Spleen (tissue), 7 donors: ENCODE measurements around the gene TSPAN9.

Experiments used
- POLR2A ChIP-seq, 3 donors: fragments of 450-650 bp; IDR thresholded peaks; one replicate each; pipeline ENCODE4 v1.5.1; 2017; ENCODE audit warnings: antibody characterized with exemption in 3 of 3, mild to moderate bottlenecking in 1 of 3
- TF ChIP-seq, protein P1 (sequence below), 11 experiments: fragments of 200-600 bp in 7 of 11; fragments of 450-650 bp in 4 of 11; sonication (generic) in 4 of 11; IDR thresholded peaks in 8 of 11; conservative IDR thresholded peaks in 3 of 11; 1 replicate in 7 of 11; 2 replicates in 4 of 11; pipeline versions ENCODE4 v1.4.0 to v1.8.0; 2016 to 2021; ENCODE audit warnings: antibody characterized with exemption in 11 of 11, inconsistent platforms in 4 of 11, mild to moderate bottlenecking in 1 of 11
- donor health status: DM: no; HTN: no; CAD: no; lungs with moderate emphysema.
- donor health status: DM: no; HTN: no; CAD: no.
- donor health status: DM: no; HTN: no; CAD: no.

DNA sequence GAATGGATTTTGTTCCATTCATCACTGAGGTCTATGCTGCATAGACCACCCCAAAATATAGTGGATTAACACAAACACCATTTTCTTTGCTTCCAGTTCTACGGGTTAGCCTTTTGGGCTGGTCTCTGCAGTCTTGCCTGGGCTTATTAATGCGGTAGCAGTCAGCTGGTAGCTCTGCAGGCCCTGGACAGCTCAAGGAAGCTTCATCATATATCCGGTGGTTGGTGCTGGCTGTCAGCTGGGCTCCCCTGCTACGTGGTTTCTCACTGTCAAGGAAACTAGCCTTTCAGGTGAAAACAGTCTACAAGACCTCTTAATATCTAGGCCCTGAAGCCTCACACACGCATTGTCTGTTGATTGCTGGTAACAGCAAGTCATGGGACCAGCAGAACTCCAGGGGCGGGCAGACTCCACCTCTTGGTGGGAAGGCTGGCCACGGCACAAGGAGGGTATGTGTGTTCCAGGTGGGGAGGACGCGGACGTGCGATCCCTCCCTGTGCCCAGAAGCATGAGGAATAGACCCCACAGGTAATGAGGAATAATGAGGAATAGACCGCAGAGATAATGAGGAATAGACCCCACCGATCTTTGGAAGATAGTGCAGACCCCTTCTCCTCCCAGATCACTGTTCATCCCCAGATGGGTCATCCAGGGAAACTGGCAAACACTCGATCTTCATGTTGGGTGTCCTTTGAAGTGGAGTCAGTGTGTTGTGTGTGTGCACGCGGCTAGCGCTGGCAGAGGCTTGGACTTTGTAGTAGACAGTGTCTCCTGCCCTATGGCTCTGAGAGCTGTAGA, 13.3 kb downstream of the TSPAN9 start:
- TF ChIP-seq, protein P1, sequence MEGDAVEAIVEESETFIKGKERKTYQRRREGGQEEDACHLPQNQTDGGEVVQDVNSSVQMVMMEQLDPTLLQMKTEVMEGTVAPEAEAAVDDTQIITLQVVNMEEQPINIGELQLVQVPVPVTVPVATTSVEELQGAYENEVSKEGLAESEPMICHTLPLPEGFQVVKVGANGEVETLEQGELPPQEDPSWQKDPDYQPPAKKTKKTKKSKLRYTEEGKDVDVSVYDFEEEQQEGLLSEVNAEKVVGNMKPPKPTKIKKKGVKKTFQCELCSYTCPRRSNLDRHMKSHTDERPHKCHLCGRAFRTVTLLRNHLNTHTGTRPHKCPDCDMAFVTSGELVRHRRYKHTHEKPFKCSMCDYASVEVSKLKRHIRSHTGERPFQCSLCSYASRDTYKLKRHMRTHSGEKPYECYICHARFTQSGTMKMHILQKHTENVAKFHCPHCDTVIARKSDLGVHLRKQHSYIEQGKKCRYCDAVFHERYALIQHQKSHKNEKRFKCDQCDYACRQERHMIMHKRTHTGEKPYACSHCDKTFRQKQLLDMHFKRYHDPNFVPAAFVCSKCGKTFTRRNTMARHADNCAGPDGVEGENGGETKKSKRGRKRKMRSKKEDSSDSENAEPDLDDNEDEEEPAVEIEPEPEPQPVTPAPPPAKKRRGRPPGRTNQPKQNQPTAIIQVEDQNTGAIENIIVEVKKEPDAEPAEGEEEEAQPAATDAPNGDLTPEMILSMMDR (IDR thresholded peaks at IDR 0.05 in 8 of 11, conservative IDR thresholded peaks at IDR 0.05 in 3 of 11) = no peak
- TF ChIP-seq POLR2A (IDR thresholded peaks at IDR 0.05) = no peak
